Activated CD8-positive, alpha-beta memory T cell treated with anti-CD3 and anti-CD28 coated beads, Interleukin-2, amount 50 U/mL, for 24 hours (primary cell): ENCODE results near the gene SLCO2A1.

Source experiments
- DNase-seq: peaks from one replicate; pipeline ENCODE4 v3.0.0-alpha.2; 2020; ENCODE audit errors: extremely low read depth

The SLCO2A1 gene

DNA sequence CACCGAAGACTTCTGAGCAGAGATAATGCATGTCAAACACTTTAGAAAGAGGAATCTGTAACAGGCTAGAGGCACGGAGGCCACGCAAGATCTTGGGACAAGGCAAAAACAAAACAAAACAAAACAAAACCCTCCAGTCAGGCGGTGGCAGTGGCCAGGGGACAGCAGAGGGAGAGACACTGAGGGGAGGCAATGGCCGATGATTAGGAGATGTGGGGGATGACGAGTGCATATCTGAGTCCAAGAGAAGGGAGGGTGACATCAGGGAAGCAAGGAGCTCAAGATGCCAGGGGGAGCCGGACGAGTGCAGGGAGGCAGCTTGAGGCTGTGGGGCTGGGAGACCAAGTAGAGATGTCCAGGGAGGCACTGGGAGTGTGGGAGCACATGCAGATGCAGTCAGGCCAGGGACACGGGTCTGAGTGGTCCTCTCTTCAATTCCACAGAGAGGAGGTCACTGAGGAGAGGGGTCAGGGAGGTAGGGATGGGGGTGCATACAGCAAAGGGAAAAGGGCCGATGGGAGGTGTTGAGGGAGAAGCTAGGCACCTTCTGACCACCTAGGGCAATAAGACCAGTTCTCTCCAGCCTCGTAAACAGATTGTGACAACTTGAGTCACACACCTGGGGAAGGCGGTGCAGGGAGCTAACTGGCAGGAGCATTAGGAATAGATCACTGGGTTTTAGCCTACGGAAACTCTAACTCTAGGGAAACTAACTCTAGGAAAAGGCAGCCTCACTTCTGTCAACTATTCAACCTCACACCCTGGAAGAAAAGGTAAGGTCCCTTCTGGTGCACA lies 29.6 kb downstream of the SLCO2A1 start:
- no peak for DNase-seq

DNA sequence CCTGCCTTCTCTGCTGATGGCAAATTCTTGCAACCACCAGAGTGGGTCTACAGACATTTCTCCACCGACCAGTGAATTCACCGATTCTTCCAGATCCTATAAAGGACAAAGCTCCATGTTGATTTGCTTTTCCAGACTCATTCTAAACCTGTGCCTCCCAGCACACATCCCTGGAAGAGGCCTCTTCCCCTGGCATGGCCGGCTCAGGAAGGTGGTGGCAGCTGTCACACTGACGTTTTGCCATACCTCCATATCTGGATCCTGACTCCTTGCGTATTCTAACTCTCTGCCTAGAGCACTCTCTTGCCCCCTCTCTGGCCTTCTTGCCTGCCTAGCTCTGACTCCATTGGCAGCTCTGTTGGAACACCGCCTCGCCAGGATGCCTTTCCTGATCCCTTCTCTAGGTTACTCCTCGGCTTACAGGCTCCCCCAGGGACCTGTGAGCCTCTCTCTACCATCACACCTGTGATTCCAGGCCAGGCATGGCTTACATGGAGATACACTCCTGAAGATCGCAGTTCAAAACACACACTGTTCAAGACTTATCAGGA lies 31.0 kb downstream of the SLCO2A1 start:
- no peak for DNase-seq

DNA sequence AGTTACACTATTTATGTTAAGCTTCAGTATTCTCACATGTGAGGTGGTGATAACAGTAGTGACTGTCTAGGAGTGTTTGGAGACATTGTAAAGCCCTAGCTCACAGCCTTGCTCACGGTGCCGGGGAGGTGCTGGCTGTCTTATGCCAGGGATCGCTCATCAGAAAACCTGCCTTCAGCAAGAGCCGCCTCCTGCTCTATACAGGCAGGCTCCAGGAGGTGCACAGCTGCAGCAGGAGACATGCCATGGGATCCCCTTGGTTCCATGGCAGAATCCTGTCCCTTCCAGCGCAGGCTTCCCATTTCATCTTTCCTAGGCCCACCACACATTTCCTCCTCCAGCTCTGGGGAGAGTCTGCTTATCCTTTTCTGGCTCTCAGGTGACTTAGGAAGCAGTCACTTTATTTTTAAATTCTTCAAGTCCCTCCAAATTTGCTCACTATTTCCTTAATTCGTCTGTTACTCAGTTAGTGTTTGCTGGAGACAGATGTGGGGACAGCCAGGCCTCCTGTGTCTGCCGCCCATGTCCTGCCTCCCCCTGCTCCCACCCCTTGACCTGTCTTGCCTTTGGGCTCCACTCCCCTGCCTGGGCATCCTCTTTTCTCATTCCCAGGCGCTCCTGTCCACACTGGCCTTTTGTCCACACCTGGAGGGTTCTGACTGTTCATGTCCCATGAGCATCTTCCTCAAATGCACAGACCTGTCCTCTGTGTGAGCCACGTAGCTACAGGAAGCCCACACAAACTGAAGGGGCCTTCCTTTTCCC lies 31.7 kb downstream of the SLCO2A1 start:
- no peak for DNase-seq

- DNase-seq: no peak
These were observed 32.7 kb downstream of the SLCO2A1 start for GRCh38 chr3:133996996-133997395.

- DNase-seq: no peak
These were observed 33.5 kb downstream of the SLCO2A1 start for GRCh38 chr3:133996251-133996661.

DNA sequence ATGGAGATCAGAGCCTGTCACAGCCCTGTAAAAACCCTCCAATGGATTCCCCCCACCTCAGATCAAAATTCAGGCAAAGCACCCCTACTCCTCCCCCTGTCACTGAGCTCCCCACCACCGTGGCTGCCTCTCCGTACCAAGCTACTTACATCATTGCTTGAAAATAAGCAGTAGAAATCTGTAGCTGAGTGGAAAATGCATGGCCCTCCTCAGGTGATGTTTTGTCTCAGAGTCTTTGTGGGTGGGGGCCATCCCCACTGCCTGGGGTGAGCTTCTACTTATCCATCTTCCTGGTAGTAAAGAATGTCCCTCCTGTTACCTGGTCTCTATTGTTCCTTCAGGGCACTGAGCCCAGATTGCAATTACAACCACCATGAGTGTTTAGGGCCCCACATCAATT lies 34.5 kb downstream of the SLCO2A1 start:
- no peak for DNase-seq

DNA sequence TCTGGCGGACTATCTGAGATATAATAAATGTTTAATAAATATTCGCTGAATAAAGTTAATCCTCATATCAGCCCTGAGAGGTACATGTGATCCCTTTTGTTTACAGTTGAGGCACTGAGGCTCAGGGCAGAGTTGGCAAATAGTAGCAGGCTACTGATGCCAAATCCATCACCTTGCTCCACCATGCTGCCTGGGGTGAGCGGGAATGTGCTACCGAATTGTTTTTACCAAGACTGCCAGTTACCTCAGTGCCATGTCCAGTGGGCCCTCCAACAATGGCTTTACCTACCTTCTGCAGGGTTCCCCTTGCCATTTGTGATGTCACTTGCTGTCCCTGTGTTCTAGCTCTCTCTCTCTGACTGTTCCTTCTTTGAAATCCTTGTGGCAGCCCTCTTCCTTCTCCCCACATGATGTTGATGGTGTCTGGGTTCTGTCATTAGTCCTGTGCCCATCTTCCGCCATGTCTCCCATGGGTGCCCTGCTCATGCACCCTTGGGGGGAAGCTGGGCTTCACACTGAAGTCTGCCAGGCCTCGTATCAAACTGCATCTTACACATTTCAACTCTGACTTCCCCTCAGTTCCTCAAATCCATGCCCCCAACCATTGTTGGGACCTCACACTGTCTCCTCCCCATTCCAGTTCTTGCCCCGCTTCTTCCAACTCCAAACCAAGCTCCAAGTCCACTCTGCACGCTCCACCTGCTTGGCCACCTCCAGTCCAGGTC lies 35.4 kb downstream of the SLCO2A1 start:
- no peak for DNase-seq

DNA sequence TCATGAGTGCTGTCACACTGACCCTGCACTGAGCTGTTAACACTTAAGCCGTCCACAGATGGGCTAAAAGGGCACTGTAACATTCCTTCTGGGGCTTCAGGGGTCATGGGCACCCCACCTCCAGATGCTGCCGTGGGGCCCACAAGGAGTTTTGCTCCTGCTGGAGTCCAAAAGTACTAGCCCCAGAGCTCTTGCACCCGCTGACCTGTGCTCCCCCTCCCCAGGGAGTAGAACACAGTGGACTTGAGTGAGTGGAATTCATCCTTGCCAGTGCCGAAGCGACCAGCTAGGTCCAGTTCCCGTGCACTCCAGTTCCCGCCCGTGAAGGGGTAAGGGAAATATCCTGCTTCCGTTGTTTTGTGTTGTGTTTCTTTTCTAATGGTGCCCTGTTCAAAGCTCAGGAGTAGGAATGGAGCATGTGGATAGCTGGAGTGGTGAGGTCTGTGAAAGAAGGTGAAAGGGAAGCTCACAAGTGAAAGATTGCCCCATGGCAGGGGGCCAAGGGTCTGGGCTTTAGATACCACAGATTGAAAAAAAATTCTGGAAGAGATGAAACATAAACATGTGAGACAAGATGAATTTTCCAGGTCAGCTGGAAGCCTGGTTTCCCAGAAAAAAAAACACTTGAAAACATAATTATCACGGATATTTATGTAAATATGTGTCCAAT lies 36.6 kb downstream of the SLCO2A1 start:
- DNase-seq: no peak

DNA sequence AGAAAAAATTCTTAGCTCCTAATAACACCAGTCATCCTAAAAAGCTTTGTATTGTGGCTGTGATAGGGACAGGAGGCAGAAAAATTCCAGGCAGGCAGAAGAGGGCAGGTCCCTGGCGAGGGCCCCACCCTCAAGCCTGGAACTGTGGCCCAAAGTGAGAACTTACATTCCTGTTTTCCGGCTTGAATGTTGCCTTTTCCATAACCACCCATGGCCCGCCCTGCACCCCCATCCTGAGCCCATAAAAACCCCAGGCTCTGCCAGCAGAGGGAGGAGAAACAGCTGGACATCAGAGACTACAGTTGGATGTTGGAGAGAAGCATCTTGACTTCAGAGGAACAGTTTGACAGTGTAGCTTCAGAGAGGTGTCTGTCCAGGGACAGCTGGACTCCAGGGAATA lies 37.3 kb downstream of the SLCO2A1 start:
- DNase-seq: no peak

DNA sequence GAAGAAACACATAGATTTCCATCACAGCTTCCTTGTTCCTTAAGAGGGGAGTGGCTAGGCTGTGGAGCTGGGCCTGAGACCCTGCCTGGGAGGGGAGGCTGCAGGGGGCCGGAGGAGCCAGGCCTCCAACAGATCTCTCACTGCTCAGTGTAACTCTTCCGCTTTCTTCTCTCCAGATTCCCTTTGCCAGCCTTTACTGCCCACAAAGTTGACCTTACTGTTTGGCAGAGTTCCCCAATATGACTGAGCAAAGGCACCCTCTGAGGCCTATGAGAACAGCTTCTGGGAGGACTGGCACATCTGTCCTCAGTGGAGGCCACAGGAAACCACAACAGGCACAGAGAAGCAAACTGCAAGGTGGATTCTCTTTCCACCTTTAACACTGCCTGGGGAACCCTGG lies 38.1 kb downstream of the SLCO2A1 start:
- DNase-seq: no peak

GRCh38 chr3:133991209-133991608 lies 38.5 kb downstream of the SLCO2A1 start:
- no peak for DNase-seq

DNA sequence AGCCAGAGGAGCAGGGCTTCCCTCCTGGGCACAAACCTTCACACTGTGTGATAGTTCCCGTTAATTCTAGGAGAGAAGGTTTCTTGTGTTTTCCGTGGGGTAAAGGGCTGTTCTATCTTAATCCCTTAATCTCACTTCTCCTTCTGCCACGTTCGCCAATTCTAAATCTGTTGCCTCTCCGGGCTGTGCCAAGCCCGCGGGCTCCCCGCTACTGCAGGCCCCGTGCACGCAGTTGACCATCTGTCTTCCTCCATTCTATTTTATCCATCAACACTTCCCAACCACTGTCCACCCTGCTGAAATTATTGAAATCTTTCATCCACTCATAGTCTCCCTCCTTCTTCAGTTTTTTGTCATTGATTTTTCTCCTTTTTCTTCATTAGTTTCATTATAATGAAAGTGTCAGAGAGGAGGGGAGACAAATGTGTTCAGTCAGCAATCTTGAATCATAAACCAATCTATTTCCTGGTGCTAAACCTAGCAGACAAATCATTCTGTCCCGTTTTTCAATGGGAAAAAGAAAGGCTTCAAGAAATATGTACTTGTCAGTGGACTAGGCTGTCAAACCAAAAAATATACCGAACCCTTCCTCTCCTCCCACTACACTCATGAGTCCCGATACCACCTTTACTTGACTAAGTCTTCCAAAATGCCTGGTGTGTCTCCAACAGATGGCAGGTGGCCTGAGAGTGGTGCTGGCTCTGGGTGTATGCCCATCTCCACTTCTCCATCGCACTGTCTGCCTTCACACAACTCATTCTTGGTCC lies 39.6 kb downstream of the SLCO2A1 start:
- DNase-seq: no peak

DNA sequence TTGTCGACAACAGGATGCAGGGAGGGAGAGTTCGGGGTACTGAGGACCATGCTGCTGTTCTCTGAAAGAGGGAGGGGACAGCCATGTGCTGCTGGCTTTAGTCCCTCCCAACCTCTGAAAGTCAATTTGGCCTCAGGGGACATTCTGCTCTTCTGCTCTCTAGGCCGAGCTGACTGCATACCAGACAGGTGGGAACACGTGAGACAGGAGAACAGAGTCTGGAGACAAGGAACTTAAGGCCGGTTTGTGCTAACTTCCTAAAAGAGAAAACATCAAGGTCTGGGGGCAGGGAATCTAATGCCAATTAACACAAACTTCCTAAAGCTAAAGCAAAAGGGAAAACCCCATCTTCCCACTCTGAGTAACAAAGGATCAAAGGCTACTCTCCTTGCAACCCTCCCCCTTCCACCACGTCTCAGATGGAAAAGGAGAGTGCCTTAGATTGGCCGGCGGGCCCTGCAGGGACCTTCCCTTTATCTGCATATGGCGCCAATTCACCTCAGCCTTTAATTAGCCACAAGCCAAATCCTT lies 41.0 kb downstream of the SLCO2A1 start:
- no peak for DNase-seq

- DNase-seq: no peak
These were observed 41.7 kb downstream of the SLCO2A1 start for GRCh38 chr3:133987948-133988484.

DNA sequence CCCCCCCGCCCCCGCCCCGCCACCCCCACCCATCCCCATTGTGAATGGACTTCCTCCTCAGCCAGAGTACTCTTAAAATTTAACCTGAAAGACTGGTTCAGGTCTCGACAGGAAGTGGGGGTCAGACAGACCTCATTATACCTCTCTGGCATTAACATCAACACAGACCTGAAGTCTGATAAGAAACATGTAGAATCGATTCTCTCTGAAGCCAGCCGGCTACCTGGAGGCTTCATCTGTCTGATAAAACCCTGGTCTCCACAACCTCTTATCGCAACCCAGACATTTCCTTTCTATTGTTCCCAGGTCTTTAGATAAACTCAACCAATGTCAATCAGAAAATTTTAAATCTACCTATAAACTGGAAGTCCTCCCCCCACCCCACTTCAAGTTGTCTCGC lies 42.6 kb downstream of the SLCO2A1 start:
- no peak for DNase-seq

GRCh38 chr3:133986311-133986710 lies 43.4 kb downstream of the SLCO2A1 start:
- DNase-seq: no peak

DNA sequence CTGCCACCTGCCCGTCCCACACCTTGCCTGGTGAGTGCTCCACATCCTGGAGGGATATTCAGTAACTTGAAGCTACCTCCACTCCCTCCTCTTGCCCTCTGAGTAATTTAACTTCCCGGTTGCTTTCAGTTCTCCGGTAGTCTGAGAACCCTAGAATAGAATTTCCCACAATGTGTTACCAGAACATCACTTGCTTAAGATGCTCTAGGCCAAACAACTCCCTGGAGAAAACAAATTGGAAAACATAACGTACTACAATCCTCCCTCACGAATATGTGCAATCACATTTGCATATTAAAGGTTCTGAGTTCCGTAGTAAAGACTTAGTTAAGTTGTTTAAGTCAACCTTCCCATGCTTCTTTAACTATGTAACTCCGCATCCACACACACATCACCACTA lies 44.8 kb downstream of the SLCO2A1 start:
- no peak for DNase-seq

DNA sequence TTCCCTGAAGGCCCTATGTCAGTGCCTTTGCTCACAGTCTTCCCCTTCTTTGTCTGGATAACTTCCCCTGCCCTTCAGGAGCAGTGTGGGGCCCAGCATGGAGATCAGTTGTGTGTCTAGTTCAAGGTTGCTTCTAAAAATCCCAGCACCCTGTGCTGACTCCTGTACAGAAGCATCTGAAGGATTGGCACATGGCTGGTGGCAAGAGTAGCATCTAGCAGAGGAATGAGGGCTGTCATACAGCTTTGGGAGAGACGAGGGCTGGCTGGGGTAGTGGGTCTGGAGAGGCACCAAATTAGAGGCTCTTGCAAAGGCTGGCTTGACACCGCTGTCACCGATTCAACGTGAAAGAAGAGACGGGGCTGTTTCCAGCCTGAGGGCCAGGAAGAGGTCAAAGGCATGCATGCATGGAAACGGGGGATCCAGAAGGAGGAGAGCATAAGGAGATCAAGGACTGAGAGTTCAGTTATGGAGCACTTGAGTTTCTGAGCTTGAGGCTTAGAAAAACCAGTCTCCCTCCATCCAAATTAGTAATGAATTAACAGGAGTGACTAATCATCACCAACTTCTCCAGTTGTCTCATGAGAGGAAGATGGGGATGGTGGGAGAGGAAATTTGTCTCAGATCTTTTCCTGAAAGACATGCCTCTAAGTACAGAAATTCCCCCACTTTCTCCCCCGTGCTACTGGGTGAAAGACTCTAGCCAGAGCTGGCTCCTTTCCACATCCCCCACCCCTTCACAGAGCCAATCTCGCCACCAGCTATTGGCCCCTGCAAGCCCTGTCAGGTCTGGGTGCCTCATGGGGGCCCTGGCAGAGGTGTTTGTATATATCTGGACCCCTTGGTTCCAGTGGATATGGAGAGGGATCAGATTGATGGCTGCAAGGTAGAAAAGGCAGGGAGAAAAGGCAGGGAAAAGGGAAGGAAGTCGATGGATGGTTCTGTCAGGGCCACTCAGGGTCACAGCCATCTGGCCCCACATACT lies 45.9 kb downstream of the SLCO2A1 start:
- DNase-seq: no peak

DNA sequence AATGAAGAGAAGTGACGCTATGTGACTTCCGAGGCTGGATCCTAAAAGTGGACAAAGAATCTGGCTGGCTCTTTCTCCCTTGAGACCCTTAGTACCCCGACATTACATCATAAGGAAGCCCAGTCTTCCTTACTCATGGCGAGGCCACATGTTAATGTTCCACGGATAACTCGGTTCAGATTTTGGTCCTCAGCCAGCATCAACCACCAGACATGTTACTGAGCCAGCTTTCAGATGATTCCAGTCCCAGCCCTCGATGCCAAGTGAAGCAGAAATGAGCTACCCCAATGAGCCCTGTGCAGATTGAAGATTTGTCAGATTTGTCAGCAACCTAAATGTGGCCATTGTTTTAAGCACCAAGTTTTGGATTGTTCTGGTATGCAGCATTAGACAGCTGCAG lies 46.6 kb downstream of the SLCO2A1 start:
- DNase-seq: no peak
